ENCODE data around the gene TMEM74B. TPM values are rescaled to one million over a fixed set of nuclear protein-coding genes. Genes with fewer than 3 reads are reported as not detected.

Gene TMEM74B
- total RNA-seq, 2 donors from 2014 or later: not detected

- H3K9me3 ChIP-seq: no peaks in the 10 kb centered on the region
- intact Hi-C loops (cut with DNase I): no loop called here
- WGBS, 2 donors: 46 to 57% methylated on average over 4 of the region's 4 CpGs
- H3K27ac ChIP-seq: no peak overlapping the region
- H3K4me3 ChIP-seq: no peak overlapping the region
- ATAC-seq: no peak
- peaks cover 13% of the 10 kb centered on the region for H3K4me1 ChIP-seq
- DNase-seq: no peak
- TF ChIP-seq POLR2A (IDR thresholded peaks at IDR 0.05): no peak
- TF ChIP-seq, protein P1, sequence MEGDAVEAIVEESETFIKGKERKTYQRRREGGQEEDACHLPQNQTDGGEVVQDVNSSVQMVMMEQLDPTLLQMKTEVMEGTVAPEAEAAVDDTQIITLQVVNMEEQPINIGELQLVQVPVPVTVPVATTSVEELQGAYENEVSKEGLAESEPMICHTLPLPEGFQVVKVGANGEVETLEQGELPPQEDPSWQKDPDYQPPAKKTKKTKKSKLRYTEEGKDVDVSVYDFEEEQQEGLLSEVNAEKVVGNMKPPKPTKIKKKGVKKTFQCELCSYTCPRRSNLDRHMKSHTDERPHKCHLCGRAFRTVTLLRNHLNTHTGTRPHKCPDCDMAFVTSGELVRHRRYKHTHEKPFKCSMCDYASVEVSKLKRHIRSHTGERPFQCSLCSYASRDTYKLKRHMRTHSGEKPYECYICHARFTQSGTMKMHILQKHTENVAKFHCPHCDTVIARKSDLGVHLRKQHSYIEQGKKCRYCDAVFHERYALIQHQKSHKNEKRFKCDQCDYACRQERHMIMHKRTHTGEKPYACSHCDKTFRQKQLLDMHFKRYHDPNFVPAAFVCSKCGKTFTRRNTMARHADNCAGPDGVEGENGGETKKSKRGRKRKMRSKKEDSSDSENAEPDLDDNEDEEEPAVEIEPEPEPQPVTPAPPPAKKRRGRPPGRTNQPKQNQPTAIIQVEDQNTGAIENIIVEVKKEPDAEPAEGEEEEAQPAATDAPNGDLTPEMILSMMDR (IDR thresholded peaks at IDR 0.05): no peak
- H3K36me3 ChIP-seq (replicated peaks in 1 of 2; ENCODE audit: insufficient read depth in 1 of 2, low read depth in 2 of 2): no peaks in the 10 kb centered on the region
- H3K27me3 ChIP-seq: no peaks in the 10 kb centered on the region
Measured at GRCh38 chr20:1182106-1182505, 2.7 kb downstream of the TMEM74B start.

GRCh38 chr20:1180949-1181348 is 3.8 kb downstream of the TMEM74B start:
- no peak for DNase-seq
- no peaks in the 10 kb centered on the region for H3K27me3 ChIP-seq
- no peak overlapping the region for H3K4me3 ChIP-seq
- ATAC-seq: no peak
- H3K36me3 ChIP-seq (replicated peaks in 1 of 2; ENCODE audit: insufficient read depth in 1 of 2, low read depth in 2 of 2): no peaks in the 10 kb centered on the region
- no peaks in the 10 kb centered on the region for H3K9me3 ChIP-seq
- intact Hi-C loops (cut with DNase I): no loop called here
- peaks cover 11% of the 10 kb centered on the region for H3K4me1 ChIP-seq
- TF ChIP-seq, protein P1 (IDR thresholded peaks at IDR 0.05): no peak
- TF ChIP-seq POLR2A (IDR thresholded peaks at IDR 0.05): no peak
- WGBS, 2 donors: 92 to 93% methylated on average over 17 to 27 of the region's 27 CpGs
- H3K27ac ChIP-seq: no peak overlapping the region

- Histone ChIP-seq H3K9me3 (no peaks in the 10 kb centered on the region), H3K4me3 (no peak overlapping the region), H3K27ac (no peak overlapping the region), H3K36me3 (replicated peaks in 1 of 2; ENCODE audit: insufficient read depth in 1 of 2, low read depth in 2 of 2) (no peaks in the 10 kb centered on the region), H3K4me1 (no peaks in the 10 kb centered on the region), H3K27me3 (no peaks in the 10 kb centered on the region)
- no peak for ATAC-seq
- DNase-seq: no peak
- no peak for TF ChIP-seq POLR2A (IDR thresholded peaks at IDR 0.05)
- TF ChIP-seq, protein P1 (IDR thresholded peaks at IDR 0.05): no peak
- WGBS, 2 donors: 84 to 93% methylated on average over 3 of the region's 3 CpGs
- intact Hi-C loops (cut with DNase I): no loop called here
Measured at GRCh38 chr20:1178623-1179022, 6.2 kb downstream of the TMEM74B start.

- Histone ChIP-seq H3K4me1 (no peaks in the 10 kb centered on the region), H3K36me3 (replicated peaks in 1 of 2; ENCODE audit: insufficient read depth in 1 of 2, low read depth in 2 of 2) (no peaks in the 10 kb centered on the region), H3K27ac (no peak overlapping the region), H3K9me3 (no peaks in the 10 kb centered on the region), H3K27me3 (no peaks in the 10 kb centered on the region), H3K4me3 (no peak overlapping the region)
- DNase-seq: no peak
- intact Hi-C loops (cut with DNase I): no loop called here
- ATAC-seq: no peak
- 82 to 87% methylated on average over 3 of the region's 3 CpGs for WGBS, 2 donors
- no peak for TF ChIP-seq POLR2A (IDR thresholded peaks at IDR 0.05)
- TF ChIP-seq, protein P1 (IDR thresholded peaks at IDR 0.05): no peak
Measured at GRCh38 chr20:1178103-1178502, 6.7 kb downstream of the TMEM74B start.

- Histone ChIP-seq H3K27ac (no peak overlapping the region), H3K9me3 (no peaks in the 10 kb centered on the region), H3K4me3 (no peak overlapping the region), H3K27me3 (no peaks in the 10 kb centered on the region), H3K4me1 (no peaks in the 10 kb centered on the region), H3K36me3 (replicated peaks in 1 of 2; ENCODE audit: insufficient read depth in 1 of 2, low read depth in 2 of 2) (no peaks in the 10 kb centered on the region)
- no peak for TF ChIP-seq POLR2A (IDR thresholded peaks at IDR 0.05)
- TF ChIP-seq, protein P1 (IDR thresholded peaks at IDR 0.05): no peak
- no peak for DNase-seq
- intact Hi-C loops (cut with DNase I): no loop called here
- ATAC-seq: no peak
- WGBS, 2 donors: 87 to 91% methylated on average over 5 of the region's 5 CpGs
Measured at GRCh38 chr20:1177680-1178079, 7.1 kb downstream of the TMEM74B start.
